WERI-Rb-1 (cell line): ENCODE results near the gene CEACAM8.

Experiments used
- DNase-seq: peaks from one replicate; pipeline ENCODE4 v3.0.0-alpha.2; 2020
- H3K27ac ChIP-seq: fragments of 250-450 bp; sonication (Bioruptor Pico); 2 replicates; pipeline ENCODE4 v1.5.1; 2020; ENCODE audit warnings: mild to moderate bottlenecking, moderate library complexity
- H3K27me3 ChIP-seq: fragments of 250-450 bp; sonication (Bioruptor Pico); 2 replicates; pipeline ENCODE4 v1.5.1; 2021; ENCODE audit warnings: mild to moderate bottlenecking, low read depth, moderate library complexity; ENCODE audit not compliant: insufficient read depth, severe bottlenecking
- H3K36me3 ChIP-seq: fragments of 250-450 bp; sonication (Bioruptor Pico); 2 replicates; pipeline ENCODE4 v1.5.1; 2020; ENCODE audit warnings: mild to moderate bottlenecking, moderate library complexity
- H3K4me3 ChIP-seq: 2 replicates; pipeline ENCODE4 v1.5.1; 2011; ENCODE audit warnings: low read depth, mild to moderate bottlenecking, control low read depth, low read length
- H3K9me3 ChIP-seq: fragments of 250-450 bp; sonication (Bioruptor Pico); 2 replicates; pipeline ENCODE4 v1.5.1; 2021; ENCODE audit warnings: mild to moderate bottlenecking, moderate library complexity; ENCODE audit not compliant: severe bottlenecking
- TF ChIP-seq, protein P1 (sequence below): IDR thresholded peaks from 2 replicates; pipeline ENCODE4 v1.5.1; 2011; ENCODE audit warnings: low read depth, mild to moderate bottlenecking, control low read depth, inconsistent platforms, low read length

Gene CEACAM8

DNA sequence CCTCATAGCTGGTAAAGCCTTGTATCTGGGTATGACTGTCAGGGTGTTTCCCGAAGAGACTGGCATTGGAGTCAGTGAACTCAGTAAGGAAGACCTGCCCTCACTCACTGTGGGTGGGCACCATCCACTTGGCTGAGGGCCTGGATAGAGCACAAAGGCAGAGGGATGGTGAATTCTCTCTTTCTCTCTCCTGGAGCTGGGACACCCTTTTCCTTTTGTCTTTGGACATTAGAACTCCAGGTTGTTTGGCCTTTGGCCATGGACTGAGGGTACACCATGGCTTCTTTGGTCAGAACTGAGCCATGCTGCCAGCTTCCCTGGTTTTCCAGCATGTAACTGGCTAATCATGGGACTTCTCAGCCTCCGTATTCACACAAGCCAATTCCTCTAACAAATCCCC lies 61.8 kb downstream of the CEACAM8 start:
- DNase-seq: no peak
- TF ChIP-seq, protein P1, sequence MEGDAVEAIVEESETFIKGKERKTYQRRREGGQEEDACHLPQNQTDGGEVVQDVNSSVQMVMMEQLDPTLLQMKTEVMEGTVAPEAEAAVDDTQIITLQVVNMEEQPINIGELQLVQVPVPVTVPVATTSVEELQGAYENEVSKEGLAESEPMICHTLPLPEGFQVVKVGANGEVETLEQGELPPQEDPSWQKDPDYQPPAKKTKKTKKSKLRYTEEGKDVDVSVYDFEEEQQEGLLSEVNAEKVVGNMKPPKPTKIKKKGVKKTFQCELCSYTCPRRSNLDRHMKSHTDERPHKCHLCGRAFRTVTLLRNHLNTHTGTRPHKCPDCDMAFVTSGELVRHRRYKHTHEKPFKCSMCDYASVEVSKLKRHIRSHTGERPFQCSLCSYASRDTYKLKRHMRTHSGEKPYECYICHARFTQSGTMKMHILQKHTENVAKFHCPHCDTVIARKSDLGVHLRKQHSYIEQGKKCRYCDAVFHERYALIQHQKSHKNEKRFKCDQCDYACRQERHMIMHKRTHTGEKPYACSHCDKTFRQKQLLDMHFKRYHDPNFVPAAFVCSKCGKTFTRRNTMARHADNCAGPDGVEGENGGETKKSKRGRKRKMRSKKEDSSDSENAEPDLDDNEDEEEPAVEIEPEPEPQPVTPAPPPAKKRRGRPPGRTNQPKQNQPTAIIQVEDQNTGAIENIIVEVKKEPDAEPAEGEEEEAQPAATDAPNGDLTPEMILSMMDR: no peak
- Histone ChIP-seq H3K27ac (no peak overlapping the region), H3K36me3 (no peaks in the 10 kb centered on the region), H3K9me3 (no peaks in the 10 kb centered on the region), H3K27me3 (no peaks in the 10 kb centered on the region), H3K4me3 (no peak overlapping the region)

DNA sequence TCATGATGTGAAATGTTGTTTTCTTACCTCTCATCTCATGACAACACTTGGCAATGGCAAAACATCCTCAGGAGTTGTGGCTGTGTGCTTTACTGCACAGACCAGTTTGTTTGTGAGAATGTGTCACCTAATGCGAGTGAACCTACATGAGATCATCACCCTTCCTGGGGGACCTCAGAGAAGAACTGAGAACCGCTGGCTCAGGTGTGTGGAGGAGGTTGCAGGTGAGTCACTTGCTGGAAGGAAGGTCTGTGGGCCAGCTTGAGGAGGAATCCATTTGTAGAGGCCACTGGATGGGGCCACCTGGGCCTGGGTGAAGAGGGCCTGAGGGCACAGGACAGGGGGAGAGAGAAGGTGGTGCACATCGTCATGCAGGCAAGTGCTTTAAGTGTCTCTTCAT lies 63.4 kb downstream of the CEACAM8 start:
- Histone ChIP-seq H3K4me3 (no peak overlapping the region), H3K36me3 (no peaks in the 10 kb centered on the region), H3K27ac (no peak overlapping the region), H3K27me3 (no peaks in the 10 kb centered on the region), H3K9me3 (no peaks in the 10 kb centered on the region)
- TF ChIP-seq, protein P1: no peak
- no peak for DNase-seq
